A549 (cell line): ENCODE data around the gene CRACDL.

Experiments
- BHLHE40 ChIP-seq: IDR thresholded peaks from 2 replicates; pipeline ENCODE4 v1.6.1; 2012; ENCODE audit warnings: low read depth, low read length, inconsistent platforms
- CTCF ChIP-seq: fragments of >200 bp; sonication (Bioruptor Twin); formaldehyde crosslinking; IDR thresholded peaks from 3 replicates; pipeline ENCODE4 v1.5.1; 2016
- EHMT2 ChIP-seq: fragments of 200-600 bp; sonication (generic); IDR thresholded peaks from 2 replicates; pipeline ENCODE4 v1.6.1; 2016; ENCODE audit warnings: antibody characterized with exemption, low read depth, mild to moderate bottlenecking, moderate library complexity
- EP300 ChIP-seq, 2 experiments: fragments of >200 bp; sonication (Bioruptor Twin); formaldehyde crosslinking; IDR thresholded peaks; 2 replicates in 1 of 2; 3 replicates in 1 of 2; pipeline ENCODE4 v1.6.1; 2016 to 2017
- MAX ChIP-seq: IDR thresholded peaks from 2 replicates; pipeline ENCODE4 v1.6.1; 2012
- PHF8 ChIP-seq: fragments of 200-600 bp; sonication (generic); IDR thresholded peaks from 2 replicates; pipeline ENCODE4 v1.6.1; 2016; ENCODE audit warnings: low read depth, mild to moderate bottlenecking, antibody characterized with exemption, moderate library complexity, borderline replicate concordance
- USF2 ChIP-seq: fragments of 450-650 bp; IDR thresholded peaks from 2 replicates; pipeline ENCODE4 v1.6.1; 2014; ENCODE audit warnings: antibody characterized with exemption

GRCh38 chr2:98759827-98760625 is 176.0 kb downstream of the CRACDL start:
- TF ChIP-seq EHMT2 (no peak), PHF8 (no peak), USF2 (no peak), BHLHE40 (no peak), CTCF (no peak), MAX (no peak), EP300 (IDR thresholded peaks at IDR 0.05) (no peak)
